ENCODE measurements around the gene GPLD1.

GPLD1 gene

GRCh38 chr6:24489470-24489869 is at the start of gene GPLD1:
Gene GPLD1, minus strand, starts transcription at chr6:24489578. Its CDS starts 67 bp downstream, at chr6:24489511.
- TF ChIP-seq, protein P1, sequence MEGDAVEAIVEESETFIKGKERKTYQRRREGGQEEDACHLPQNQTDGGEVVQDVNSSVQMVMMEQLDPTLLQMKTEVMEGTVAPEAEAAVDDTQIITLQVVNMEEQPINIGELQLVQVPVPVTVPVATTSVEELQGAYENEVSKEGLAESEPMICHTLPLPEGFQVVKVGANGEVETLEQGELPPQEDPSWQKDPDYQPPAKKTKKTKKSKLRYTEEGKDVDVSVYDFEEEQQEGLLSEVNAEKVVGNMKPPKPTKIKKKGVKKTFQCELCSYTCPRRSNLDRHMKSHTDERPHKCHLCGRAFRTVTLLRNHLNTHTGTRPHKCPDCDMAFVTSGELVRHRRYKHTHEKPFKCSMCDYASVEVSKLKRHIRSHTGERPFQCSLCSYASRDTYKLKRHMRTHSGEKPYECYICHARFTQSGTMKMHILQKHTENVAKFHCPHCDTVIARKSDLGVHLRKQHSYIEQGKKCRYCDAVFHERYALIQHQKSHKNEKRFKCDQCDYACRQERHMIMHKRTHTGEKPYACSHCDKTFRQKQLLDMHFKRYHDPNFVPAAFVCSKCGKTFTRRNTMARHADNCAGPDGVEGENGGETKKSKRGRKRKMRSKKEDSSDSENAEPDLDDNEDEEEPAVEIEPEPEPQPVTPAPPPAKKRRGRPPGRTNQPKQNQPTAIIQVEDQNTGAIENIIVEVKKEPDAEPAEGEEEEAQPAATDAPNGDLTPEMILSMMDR (IDR thresholded peaks at IDR 0.05; ENCODE audit: extremely low read depth, insufficient read depth, missing control alignments) = no peak
- in situ Hi-C loops (cut with MboI; ENCODE audit: low pct_unique_long_range_greater_than_20kb, low sequenced_read_pairs, unreplicated experiment) = no loop called here
- no peak for DNase-seq (ENCODE audit: low spot score)

GRCh38 chr6:24537771-24538385 is 48.5 kb upstream of the GPLD1 start:
- TF ChIP-seq, protein P1 (IDR thresholded peaks at IDR 0.05; ENCODE audit: extremely low read depth, insufficient read depth, missing control alignments) = no peak
- no peak for DNase-seq (ENCODE audit: low spot score)
- in situ Hi-C loops (cut with MboI; ENCODE audit: low pct_unique_long_range_greater_than_20kb, low sequenced_read_pairs, unreplicated experiment) = no loop called here

DNA sequence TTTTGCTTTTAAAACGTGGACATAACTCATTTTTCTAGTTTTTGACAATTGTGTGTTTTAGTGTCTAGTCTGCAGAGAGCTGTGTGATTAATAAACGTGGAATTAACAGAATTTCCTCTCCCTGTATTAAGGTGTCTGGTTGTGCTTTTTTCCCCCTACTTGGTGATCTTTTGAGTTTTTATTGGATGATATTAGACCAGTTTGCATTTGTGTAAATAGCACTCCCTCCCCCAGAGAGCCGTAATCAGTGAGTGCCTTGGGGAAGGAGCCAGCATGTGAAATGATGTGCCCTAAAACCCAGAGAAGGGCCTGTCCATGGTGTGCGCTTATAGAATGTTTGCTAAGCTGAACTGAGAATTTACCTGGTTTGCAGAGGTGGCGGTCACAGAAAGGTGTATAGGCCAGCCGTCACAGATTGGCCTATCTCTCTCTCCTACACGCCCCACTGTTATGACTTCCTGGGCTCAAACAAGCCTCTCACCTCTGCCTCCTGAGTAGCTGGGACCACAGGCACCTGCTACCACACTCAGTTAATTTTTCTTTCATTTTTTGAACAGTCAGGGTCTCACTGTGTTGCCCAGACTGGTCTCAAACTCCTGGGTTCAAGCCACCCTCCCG is 47.8 kb upstream of the GPLD1 start:
- in situ Hi-C loops (cut with MboI; ENCODE audit: low pct_unique_long_range_greater_than_20kb, low sequenced_read_pairs, unreplicated experiment) = no loop called here
- no peak for DNase-seq (ENCODE audit: low spot score)
- TF ChIP-seq, protein P1 (IDR thresholded peaks at IDR 0.05; ENCODE audit: extremely low read depth, insufficient read depth, missing control alignments) = no peak

- in situ Hi-C loops (cut with MboI; ENCODE audit: low pct_unique_long_range_greater_than_20kb, low sequenced_read_pairs, unreplicated experiment) = no loop called here
- TF ChIP-seq, protein P1 (IDR thresholded peaks at IDR 0.05; ENCODE audit: extremely low read depth, insufficient read depth, missing control alignments) = no peak
- DNase-seq (ENCODE audit: low spot score) = no peak
Observed at GRCh38 chr6:24536466-24536865, 47.1 kb upstream of the GPLD1 start.

GRCh38 chr6:24535210-24535609 is 45.8 kb upstream of the GPLD1 start:
- in situ Hi-C loops (cut with MboI; ENCODE audit: low pct_unique_long_range_greater_than_20kb, low sequenced_read_pairs, unreplicated experiment) = no loop called here
- no peak for DNase-seq (ENCODE audit: low spot score)
- TF ChIP-seq, protein P1 (IDR thresholded peaks at IDR 0.05; ENCODE audit: extremely low read depth, insufficient read depth, missing control alignments) = no peak

DNA sequence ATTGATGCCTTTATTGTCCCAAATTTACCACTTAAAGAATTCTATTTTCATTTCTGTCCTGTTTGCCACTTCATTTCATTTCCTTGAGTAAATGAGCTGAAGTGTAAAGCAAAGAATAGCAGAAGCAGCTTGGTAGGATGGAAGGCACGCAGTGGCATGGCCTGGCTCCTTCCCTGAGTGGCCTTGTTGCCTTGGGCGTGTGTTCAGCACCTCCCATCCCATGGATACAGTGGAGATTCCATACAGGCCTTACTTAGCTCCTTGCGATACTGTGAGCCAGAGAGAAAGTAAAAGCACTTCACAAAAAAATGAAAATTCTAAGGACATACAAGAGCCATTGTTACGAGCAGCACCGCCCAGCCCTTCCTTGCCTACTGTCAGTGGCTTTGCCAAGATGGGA is 45.0 kb upstream of the GPLD1 start:
- in situ Hi-C loops (cut with MboI; ENCODE audit: low pct_unique_long_range_greater_than_20kb, low sequenced_read_pairs, unreplicated experiment) = no loop called here
- TF ChIP-seq, protein P1 (IDR thresholded peaks at IDR 0.05; ENCODE audit: extremely low read depth, insufficient read depth, missing control alignments) = no peak

More for the DNA sequence above, 45.0 kb upstream of the GPLD1 start:
- DNase-seq (ENCODE audit: low spot score) = no peak
